ENCODE results near the gene TUBGCP3. TPM values are rescaled to one million over a fixed set of nuclear protein-coding genes. Genes with fewer than 3 reads are reported as not detected.

The TUBGCP3 gene
- total RNA-seq, 4 donors from 2014 or later, result 21.9 to 56.3 (median 29.3) TPM

GRCh38 chr13:112603641-112604225 is 15.8 kb upstream of the TUBGCP3 start:
- Histone ChIP-seq H3K36me3 (no peaks in the 10 kb centered on the region), H3K27ac (no peak overlapping the region), H3K4me3 (no peak overlapping the region), H3K9me3 (no peaks in the 10 kb centered on the region), H3K27me3 (no peaks in the 10 kb centered on the region), H3K4me1 (peaks cover 0 to 16% (median 0%) of the 10 kb centered on the region in 4 donors)
- DNase-seq (ENCODE audit: low spot score in 2 of 2), result no peak
- TF ChIP-seq CTCF (IDR thresholded peaks at IDR 0.05), result no peak
- no peak for TF ChIP-seq POLR2A (IDR thresholded peaks at IDR 0.05)
- TF ChIP-seq EP300 (IDR thresholded peaks at IDR 0.05), result no peak
- 43 to 44% methylated on average over 5 of the region's 5 CpGs for WGBS, 2 donors

- DNase-seq (ENCODE audit: low spot score in 2 of 2), result no peak
- H3K27ac ChIP-seq, result no peak overlapping the region
- H3K36me3 ChIP-seq, result no peaks in the 10 kb centered on the region
- TF ChIP-seq EP300 (IDR thresholded peaks at IDR 0.05), result no peak
- TF ChIP-seq CTCF (IDR thresholded peaks at IDR 0.05), result no peak
- TF ChIP-seq POLR2A (IDR thresholded peaks at IDR 0.05), result no peak
- H3K9me3 ChIP-seq, result no peaks in the 10 kb centered on the region
- H3K4me3 ChIP-seq, result no peak overlapping the region
- peaks cover 0 to 16% (median 0%) of the 10 kb centered on the region in 4 donors for H3K4me1 ChIP-seq
- H3K27me3 ChIP-seq, result no peaks in the 10 kb centered on the region
- 70 to 78% methylated on average over 8 of the region's 8 CpGs for WGBS, 2 donors
Observed at GRCh38 chr13:112602189-112602588, 14.2 kb upstream of the TUBGCP3 start.

GRCh38 chr13:112601371-112601770 is 13.4 kb upstream of the TUBGCP3 start:
- WGBS, 2 donors, result 74 to 86% methylated on average over 14 of the region's 14 CpGs
- Histone ChIP-seq H3K4me3 (no peak overlapping the region), H3K4me1 (peaks cover 0 to 10% (median 0%) of the 10 kb centered on the region in 4 donors), H3K27me3 (no peaks in the 10 kb centered on the region), H3K27ac (no peak overlapping the region), H3K36me3 (no peaks in the 10 kb centered on the region), H3K9me3 (no peaks in the 10 kb centered on the region)
- DNase-seq (ENCODE audit: low spot score in 2 of 2), result no peak
- TF ChIP-seq POLR2A (IDR thresholded peaks at IDR 0.05), result no peak
- no peak for TF ChIP-seq EP300 (IDR thresholded peaks at IDR 0.05)
- TF ChIP-seq CTCF (IDR thresholded peaks at IDR 0.05), result no peak

- WGBS, 2 donors, result 61 to 63% methylated on average over 2 of the region's 2 CpGs
- Histone ChIP-seq H3K27me3 (no peaks in the 10 kb centered on the region), H3K4me1 (no peaks in the 10 kb centered on the region), H3K36me3 (no peaks in the 10 kb centered on the region), H3K4me3 (no peak overlapping the region), H3K9me3 (no peaks in the 10 kb centered on the region), H3K27ac (no peak overlapping the region)
- TF ChIP-seq CTCF (IDR thresholded peaks at IDR 0.05) (no peak), POLR2A (IDR thresholded peaks at IDR 0.05) (no peak), EP300 (IDR thresholded peaks at IDR 0.05) (no peak)
- no peak for DNase-seq (ENCODE audit: low spot score in 2 of 2)
Observed at GRCh38 chr13:112596235-112596634, 8.3 kb upstream of the TUBGCP3 start.

GRCh38 chr13:112592647-112593046 is 4.7 kb upstream of the TUBGCP3 start:
- H3K27ac ChIP-seq, result no peak overlapping the region
- H3K9me3 ChIP-seq, result no peaks in the 10 kb centered on the region
- DNase-seq (ENCODE audit: low spot score in 2 of 2), result no peak
- H3K27me3 ChIP-seq, result no peaks in the 10 kb centered on the region
- no peak overlapping the region for H3K4me3 ChIP-seq
- H3K36me3 ChIP-seq, result no peaks in the 10 kb centered on the region
- WGBS, 2 donors, result 88 to 94% methylated on average over 5 to 7 of the region's 7 CpGs
- TF ChIP-seq POLR2A (IDR thresholded peaks at IDR 0.05), result no peak
- no peak for TF ChIP-seq CTCF (IDR thresholded peaks at IDR 0.05)
- peaks cover 0 to 9% (median 6%) of the 10 kb centered on the region in 4 donors for H3K4me1 ChIP-seq

Measured in tibial nerve (tissue), 4 donors.